NK-92 (cell line): Measurements from ENCODE around the gene CRACDL.

Source experiments
- DNase-seq: peaks from one replicate; lab custom pipeline; 2025; ENCODE audit not compliant: unreplicated experiment; lab: John Stamatoyannopoulos, UW

The CRACDL gene

GRCh38 chr2:98826856-98827255 is 109.2 kb downstream of the CRACDL start:
- no peak for DNase-seq

GRCh38 chr2:98825858-98826257 is 110.2 kb downstream of the CRACDL start:
- DNase-seq: no peak

- DNase-seq: no peak
These were observed 110.6 kb downstream of the CRACDL start for GRCh38 chr2:98825404-98825803.

- no peak for DNase-seq
These were observed 111.0 kb downstream of the CRACDL start for GRCh38 chr2:98825020-98825350.

- DNase-seq: no peak
These were observed 111.6 kb downstream of the CRACDL start for GRCh38 chr2:98824256-98825019.

GRCh38 chr2:98823196-98824170 is 112.5 kb downstream of the CRACDL start:
- no peak for DNase-seq

GRCh38 chr2:98822301-98823164 is 113.5 kb downstream of the CRACDL start:
- no peak for DNase-seq

- no peak for DNase-seq
These were observed 114.3 kb downstream of the CRACDL start for GRCh38 chr2:98821629-98822135.

GRCh38 chr2:98819231-98819766 is 116.7 kb downstream of the CRACDL start:
- no peak for DNase-seq

GRCh38 chr2:98818164-98818563 is 117.9 kb downstream of the CRACDL start:
- no peak for DNase-seq

GRCh38 chr2:98816281-98816680 is 119.7 kb downstream of the CRACDL start:
- no peak for DNase-seq

- DNase-seq: no peak
These were observed 120.2 kb downstream of the CRACDL start for GRCh38 chr2:98815795-98816194.

GRCh38 chr2:98811766-98812165 is 124.3 kb downstream of the CRACDL start:
- no peak for DNase-seq

GRCh38 chr2:98810588-98810928 is 125.5 kb downstream of the CRACDL start:
- DNase-seq: no peak

- DNase-seq: no peak
These were observed 126.0 kb downstream of the CRACDL start for GRCh38 chr2:98809878-98810587.

- DNase-seq: no peak
These were observed 126.9 kb downstream of the CRACDL start for GRCh38 chr2:98809116-98809515.

- DNase-seq: no peak
These were observed 127.5 kb downstream of the CRACDL start for GRCh38 chr2:98808546-98808945.

- DNase-seq: no peak
These were observed 128.1 kb downstream of the CRACDL start for GRCh38 chr2:98807929-98808328.

- DNase-seq: no peak
These were observed 128.8 kb downstream of the CRACDL start for GRCh38 chr2:98807221-98807620.

GRCh38 chr2:98806236-98806697 is 129.8 kb downstream of the CRACDL start:
- DNase-seq: no peak
